ENCODE results near the gene EEF1B2.
A peak's percentile ranks its signal among the peaks of the same experiment; 100 is the strongest.
"Not testable (repeated sequence)": the region's sequence is repeated elsewhere in the genome, so short reads cannot be mapped to it uniquely, and the experiment has no call there.

The EEF1B2 gene

DNA sequence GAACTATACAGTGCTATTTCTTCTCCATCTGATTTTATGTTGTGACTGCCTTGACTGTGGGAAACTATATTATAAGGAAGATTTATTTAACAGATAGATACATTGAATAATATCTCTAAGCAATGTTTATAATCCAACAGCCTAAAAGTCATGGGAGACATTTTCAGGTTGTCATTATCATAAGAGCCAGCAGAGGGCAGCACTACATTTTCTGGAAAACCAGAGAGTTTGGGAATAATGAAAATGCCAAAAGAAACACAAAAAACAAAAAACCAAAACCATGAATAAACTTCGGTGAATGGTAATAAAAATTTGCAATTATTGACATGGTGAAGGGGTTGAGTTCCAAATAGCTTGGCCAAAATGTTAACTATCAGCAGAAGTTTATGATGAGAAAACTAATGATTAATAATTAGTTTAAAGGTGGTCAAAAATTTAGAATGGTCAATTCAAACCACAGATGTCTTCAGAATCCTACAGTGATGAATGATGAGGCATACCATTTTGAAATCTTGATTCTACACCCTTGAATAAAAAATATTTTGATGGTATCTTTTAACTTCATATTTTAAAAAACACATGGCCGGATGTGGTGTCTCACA is 4.7 kb downstream of the EEF1B2 start:
- DNase-seq = peak; percentile 18 to 19

DNA sequence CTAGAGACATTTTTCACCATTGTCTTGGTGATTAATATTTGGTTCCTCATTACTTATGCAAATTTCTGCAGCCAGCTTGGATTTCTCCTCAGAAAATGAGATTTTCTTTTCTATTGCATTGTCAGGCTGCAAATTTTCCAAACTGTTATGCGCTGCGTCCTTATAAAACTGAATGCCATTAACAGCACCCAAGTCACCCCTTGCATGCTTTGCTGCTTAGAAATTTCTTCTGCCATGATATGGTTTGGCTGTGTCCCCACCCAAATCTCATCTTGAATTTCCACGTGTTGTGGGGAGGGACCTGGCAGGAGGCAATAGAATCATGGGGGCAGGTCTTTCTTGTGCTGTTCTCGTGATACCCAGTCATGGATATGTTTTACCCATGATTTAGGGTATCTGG is 8.5 kb downstream of the EEF1B2 start:
- DNase-seq = not testable (repeated sequence)

- not testable (repeated sequence) for DNase-seq
These were observed 12.1 kb downstream of the EEF1B2 start for GRCh38 chr2:206171624-206172397.

DNA sequence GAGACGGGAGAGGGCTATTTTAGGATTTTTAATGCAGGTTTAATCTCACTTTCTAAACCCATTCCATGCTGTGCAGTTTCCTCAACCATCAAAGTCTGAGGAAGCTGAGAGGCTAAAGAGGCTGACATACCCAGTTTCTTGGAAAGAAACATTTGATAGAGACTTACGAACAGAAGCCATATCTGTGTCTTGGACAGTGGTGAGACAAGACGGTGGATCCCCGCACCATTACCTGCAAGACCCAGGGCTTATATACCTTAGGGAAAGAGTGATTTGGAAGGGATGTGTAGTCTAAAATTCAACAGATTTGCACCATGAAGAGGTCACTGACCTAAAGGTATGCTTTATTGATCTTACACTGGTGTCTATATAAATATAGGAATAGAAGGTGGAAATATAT is 13.5 kb downstream of the EEF1B2 start:
- no peak for DNase-seq

- no peak for DNase-seq
These were observed 16.4 kb downstream of the EEF1B2 start for GRCh38 chr2:206176121-206176520.

GRCh38 chr2:206176901-206177300 is 17.2 kb downstream of the EEF1B2 start:
- DNase-seq = no peak

GRCh38 chr2:206181526-206181925 is 21.8 kb downstream of the EEF1B2 start:
- not testable (repeated sequence) for DNase-seq

GRCh38 chr2:206189691-206190090 is 30.0 kb downstream of the EEF1B2 start:
- no peak for DNase-seq

DNA sequence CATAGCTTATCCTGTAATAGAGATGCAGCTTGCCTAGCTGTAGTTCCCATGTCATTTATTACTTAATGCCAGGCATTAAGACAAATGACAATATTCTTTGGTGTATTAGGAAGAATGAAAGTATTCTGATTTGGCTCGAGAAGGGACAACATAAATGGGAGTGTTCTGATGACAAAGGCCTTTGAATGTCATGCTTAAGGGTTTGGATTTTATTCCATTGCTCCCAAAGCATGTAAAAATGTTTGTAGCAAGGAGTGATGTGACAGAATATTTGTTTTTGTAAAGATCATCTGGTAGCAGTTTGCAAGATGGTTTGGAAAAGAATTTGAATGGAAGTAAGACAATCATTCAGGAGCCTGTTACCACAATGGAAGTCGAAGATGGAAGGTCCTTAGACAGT is 30.4 kb downstream of the EEF1B2 start:
- DNase-seq = no peak

GRCh38 chr2:206190689-206191088 is 31.0 kb downstream of the EEF1B2 start:
- DNase-seq = no peak

GRCh38 chr2:206192157-206192556 is 32.5 kb downstream of the EEF1B2 start:
- no peak for DNase-seq

- no peak for DNase-seq
These were observed 34.1 kb downstream of the EEF1B2 start for GRCh38 chr2:206193671-206194357.

DNA sequence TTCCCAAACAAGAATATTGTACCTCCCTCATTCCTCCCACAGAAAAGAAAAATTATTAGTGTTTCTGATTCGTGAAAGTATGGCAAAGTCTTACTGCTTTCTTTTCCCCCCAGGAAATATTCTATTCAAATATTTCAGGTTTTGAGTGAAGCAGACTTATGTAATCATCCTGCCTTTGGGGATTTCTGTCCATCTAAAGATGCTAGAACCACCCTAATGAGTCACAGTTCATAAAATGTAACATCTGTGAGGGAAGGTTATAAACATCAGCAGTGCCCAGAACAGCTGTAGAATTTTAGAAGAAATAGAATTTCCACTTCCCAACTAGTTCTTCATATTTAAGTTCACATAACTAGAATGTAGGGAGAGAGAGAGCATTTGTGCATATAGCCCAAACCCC is 39.0 kb downstream of the EEF1B2 start:
- DNase-seq = no peak

GRCh38 chr2:206201075-206201848 is 41.6 kb downstream of the EEF1B2 start:
- no peak for DNase-seq

- DNase-seq = no peak
These were observed 42.8 kb downstream of the EEF1B2 start for GRCh38 chr2:206202446-206202845.

DNA sequence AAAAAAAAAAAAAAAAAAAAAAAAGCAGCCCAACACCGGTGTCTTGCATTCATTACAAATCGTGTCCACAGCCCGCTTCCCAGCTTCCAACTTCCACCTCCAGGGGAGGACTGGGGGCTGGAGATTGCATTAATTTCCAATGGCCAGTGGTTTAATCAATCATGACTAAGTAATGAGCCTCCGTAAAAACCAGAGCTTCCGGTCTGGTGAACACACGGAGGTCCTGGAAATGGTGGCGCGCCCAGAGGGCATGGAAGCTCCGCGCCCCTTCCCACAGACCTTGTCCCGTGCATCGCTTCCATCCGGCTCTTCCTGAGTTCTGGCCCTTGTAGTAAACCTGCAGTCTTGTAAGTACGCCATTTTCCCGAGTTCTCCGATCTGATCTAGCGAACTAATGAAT is 43.6 kb downstream of the EEF1B2 start:
- DNase-seq = no peak

- no peak for DNase-seq
These were observed 45.0 kb downstream of the EEF1B2 start for GRCh38 chr2:206204710-206205109.

DNA sequence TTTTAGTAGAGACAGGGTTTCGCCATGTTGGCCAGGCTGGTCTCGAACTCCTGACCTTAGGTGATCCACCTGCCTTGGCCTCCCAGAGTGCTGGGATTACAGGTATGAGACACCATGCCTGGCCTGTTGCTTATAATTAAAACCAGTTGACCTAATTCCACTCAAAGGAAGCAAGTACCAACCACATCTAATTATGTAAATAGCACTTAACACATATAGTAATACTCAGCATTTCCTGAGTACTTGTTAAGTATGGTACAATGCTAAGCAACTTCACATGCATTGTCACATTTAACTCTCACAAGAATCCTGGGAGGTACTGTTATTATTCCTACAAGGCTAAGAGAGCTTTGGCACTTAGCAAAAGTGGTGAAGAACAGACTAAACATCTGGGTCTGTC is 47.6 kb downstream of the EEF1B2 start:
- DNase-seq = not testable (repeated sequence)

DNA sequence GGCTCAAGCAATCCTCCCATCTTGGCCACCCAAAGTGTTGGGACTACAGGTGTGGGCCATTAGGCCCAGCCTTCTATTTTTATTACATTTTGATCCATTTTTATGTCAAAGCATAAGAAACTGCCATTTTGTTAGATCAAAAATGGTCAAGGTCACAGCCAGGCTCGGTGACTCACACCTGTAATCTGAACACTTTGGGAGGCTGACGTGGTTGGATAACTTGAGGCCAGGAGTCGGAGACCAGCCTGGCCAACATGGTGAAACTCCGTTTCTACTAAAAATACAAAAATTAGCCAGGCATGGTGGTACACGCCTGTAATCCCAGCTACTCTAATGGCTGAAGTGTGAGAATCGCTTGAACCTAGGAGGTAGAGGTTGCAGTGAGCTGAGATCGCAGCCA is 49.2 kb downstream of the EEF1B2 start:
- DNase-seq = no peak

GRCh38 chr2:206211657-206212255 is 52.1 kb downstream of the EEF1B2 start:
- DNase-seq = no peak

Data from stimulated activated CD4-positive, alpha-beta T cell treated with anti-CD3 and anti-CD28 coated beads, Interleukin-2, amount 100 ng/mL, for 48 hours (primary cell).